Smooth muscle cell (in vitro differentiated cells): Measurements from ENCODE around the gene MAP4K1. TPM values are rescaled to one million over a fixed set of nuclear protein-coding genes. Genes with fewer than 3 reads are reported as not detected.
A peak's percentile ranks its signal among the peaks of the same experiment; 100 is the strongest.

Experiments used
- DNase-seq: peaks from one replicate; lab custom pipeline; 2025; ENCODE audit not compliant: unreplicated experiment; lab: John Stamatoyannopoulos, UW
- H2AFZ ChIP-seq: fragments of 200-600 bp; sonication (generic); 2 replicates; pipeline ENCODE4 v1.6.0; 2016; ENCODE audit warnings: antibody characterized with exemption, low read depth, mild to moderate bottlenecking
- H3F3A ChIP-seq: fragments of 200-600 bp; sonication (generic); 2 replicates; pipeline ENCODE4 v1.6.0; 2017; ENCODE audit warnings: antibody characterized with exemption, low read depth
- H3K27ac ChIP-seq: fragments of 200-600 bp; sonication (generic); 2 replicates; pipeline ENCODE4 v1.5.1; 2016; ENCODE audit warnings: low read depth, mild to moderate bottlenecking
- H3K27me3 ChIP-seq: fragments of 200-600 bp; sonication (generic); 2 replicates; pipeline ENCODE4 v1.6.1; 2016; ENCODE audit warnings: low read depth, mild to moderate bottlenecking
- H3K36me3 ChIP-seq: fragments of 200-600 bp; sonication (generic); 2 replicates; pipeline ENCODE4 v1.5.1; 2016; ENCODE audit warnings: low read depth
- H3K4me1 ChIP-seq: fragments of 200-600 bp; sonication (generic); 2 replicates; pipeline ENCODE4 v1.5.1; 2016; ENCODE audit warnings: low read depth
- H3K4me2 ChIP-seq: fragments of 200-600 bp; sonication (generic); 2 replicates; pipeline ENCODE4 v1.6.0; 2016; ENCODE audit warnings: mild to moderate bottlenecking
- H3K4me3 ChIP-seq: fragments of 200-600 bp; sonication (generic); 2 replicates; pipeline ENCODE4 v1.5.1; 2016; ENCODE audit warnings: mild to moderate bottlenecking
- H3K79me2 ChIP-seq: fragments of 200-600 bp; sonication (generic); 2 replicates; pipeline ENCODE4 v1.6.0; 2016; ENCODE audit warnings: low read depth, mild to moderate bottlenecking
- H3K9ac ChIP-seq: fragments of 200-600 bp; sonication (generic); 2 replicates; pipeline ENCODE4 v1.6.0; 2016; ENCODE audit warnings: low read depth
- H3K9me3 ChIP-seq: fragments of 200-600 bp; sonication (generic); replicated peaks from 2 replicates; pipeline ENCODE4 v1.5.1; 2016; ENCODE audit warnings: low read depth
- H4K20me1 ChIP-seq: fragments of 200-600 bp; sonication (generic); 2 replicates; pipeline ENCODE4 v1.6.0; 2016; ENCODE audit warnings: low read depth
- CTCF ChIP-seq: fragments of 200-600 bp; sonication (generic); IDR thresholded peaks from 2 replicates; pipeline ENCODE4 v1.5.1; 2017; ENCODE audit warnings: borderline replicate concordance, mild to moderate bottlenecking, antibody characterized with exemption; ENCODE audit not compliant: insufficient read depth, poor library complexity, severe bottlenecking
- WGBS: methylation state at CpG from one replicate; pipeline ENCODE4 v1.1.7; 2016; ENCODE audit warnings: low lambda C conversion rate; 5-methylcytosine and 5-hydroxymethylcytosine counted together
- polyA plus RNA-seq: library from polyadenylated mRNA; unstranded; fragments of >200 nt; fragmentation: Nextera tagmentation; extraction: Ambion mirVana; gene quantifications from 2 replicates; pipeline ENCODE4 v1.2.1, GENCODE V29; 2016
- total RNA-seq: library from RNA; depleted of rRNA; stranded (reverse); fragments of >200 nt; gene quantifications from 2 replicates; pipeline ENCODE4 v1.2.3, GENCODE V29; 2014

The MAP4K1 gene
- total and polyA plus RNA-seq, 2 experiments from 2014 or later = 0.22 to 0.91 TPM

- Histone ChIP-seq H4K20me1 (peaks cover 83% of the 10 kb centered on the region), H3K4me1 (peaks cover 58% of the 10 kb centered on the region), H3K4me2 (peak overlapping the region; percentile 92), H3K79me2 (peaks cover 95% of the 10 kb centered on the region), H3K27me3 (no peaks in the 10 kb centered on the region), H3K27ac (peak overlapping the region; percentile 100), H3K4me3 (peak overlapping the region; percentile 24), H3F3A (peaks cover 40% of the 10 kb centered on the region), H2AFZ (no peak overlapping the region), H3K9me3 (no peaks in the 10 kb centered on the region), H3K9ac (peak overlapping the region; percentile 62), H3K36me3 (no peaks in the 10 kb centered on the region)
- WGBS = 51% methylated on average over 7 of the region's 7 CpGs
- TF ChIP-seq CTCF = no peak
- DNase-seq = no peak
Observed at GRCh38 chr19:38653028-38653571, 35.3 kb upstream of the MAP4K1 start.

GRCh38 chr19:38650911-38651584, 33.3 kb upstream of the MAP4K1 start:
- peaks cover 83% of the 10 kb centered on the region for H4K20me1 ChIP-seq
- no peaks in the 10 kb centered on the region for H3K36me3 ChIP-seq
- H3K9ac ChIP-seq = peak overlapping the region; percentile 97
- peaks cover 45% of the 10 kb centered on the region for H3K4me1 ChIP-seq
- WGBS = 58% methylated on average over 12 of the region's 12 CpGs
- TF ChIP-seq CTCF = no peak
- H3K4me3 ChIP-seq = peak overlapping the region; percentile 100
- no peak overlapping the region for H2AFZ ChIP-seq
- H3K27me3 ChIP-seq = no peaks in the 10 kb centered on the region
- H3K9me3 ChIP-seq = no peaks in the 10 kb centered on the region
- peaks cover 85% of the 10 kb centered on the region for H3K79me2 ChIP-seq
- peaks cover 32% of the 10 kb centered on the region for H3F3A ChIP-seq
- H3K27ac ChIP-seq = peak overlapping the region; percentile 100
- peak overlapping the region; percentile 92 for H3K4me2 ChIP-seq
- DNase-seq = no peak

- Histone ChIP-seq H3K9me3 (no peaks in the 10 kb centered on the region), H3K9ac (peak overlapping the region; percentile 97), H3K4me3 (peak overlapping the region; percentile 100), H3K4me1 (peaks cover 43% of the 10 kb centered on the region), H3K27ac (peak overlapping the region; percentile 100), H3K79me2 (peaks cover 78% of the 10 kb centered on the region), H3F3A (peaks cover 28% of the 10 kb centered on the region), H3K27me3 (no peaks in the 10 kb centered on the region), H2AFZ (no peak overlapping the region), H3K4me2 (peak overlapping the region; percentile 92), H3K36me3 (no peaks in the 10 kb centered on the region), H4K20me1 (peaks cover 77% of the 10 kb centered on the region)
- TF ChIP-seq CTCF = no peak
- 17% methylated on average over 8 of the region's 8 CpGs for WGBS
- DNase-seq = no peak
Observed at GRCh38 chr19:38650172-38650775, 32.5 kb upstream of the MAP4K1 start.
